A549 (cell line): ENCODE results near the gene MID2. TPM values are rescaled to one million over a fixed set of nuclear protein-coding genes. Genes with fewer than 3 reads are reported as not detected.

Experiments
- ATAC-seq, 2 experiments: fragments of 200-7000 bp in 1 of 2; fragments of >200 bp in 1 of 2; cut with Nextera tagmentation in 1 of 2; cut with Tn5 transposase in 1 of 2; 3 replicates each; pipeline versions ENCODE4 v1.8.0 to v1.9.1; 2018 to 2020; ENCODE audit warnings: mild to moderate bottlenecking in 1 of 2, moderate library complexity in 1 of 2
- CTCF ChIA-PET: fragments of 300-600 bp; sonication (Branson Sonifier 250); formaldehyde crosslinking; extraction: SDS; loops from one replicate; lab custom pipeline; 2021; ENCODE audit warnings: antibody characterized with exemption, inconsistent platforms; lab: Yijun Ruan, JAX
- POLR2A ChIA-PET: fragments of 350-600 bp; formaldehyde crosslinking; extraction: SDS; loops from one replicate; lab custom pipeline; 2021; ENCODE audit warnings: antibody characterized with exemption, inconsistent platforms; lab: Yijun Ruan, JAX
- DNase-seq, 2 experiments: peaks; one replicate each; pipeline versions ENCODE4 v3.0.0 to v3.0.0-alpha.2; 2011 to 2016; ENCODE audit warnings: low read depth in 1 of 2, low spot score in 1 of 2
- FAIRE-seq: peaks from 2 replicates; lab custom pipeline; 2011; peaks lifted over from hg19 to GRCh38; lab: Jason Lieb, UNC
- H3K27ac ChIP-seq, 2 experiments: fragments of >200 bp; sonication (Bioruptor Twin); formaldehyde crosslinking; 3 replicates each; pipeline ENCODE4 v1.5.1; 2016 to 2017
- H3K4me1 ChIP-seq: fragments of >200 bp; sonication (Bioruptor Twin); formaldehyde crosslinking; 3 replicates; pipeline ENCODE4 v1.6.1; 2016
- H3K4me2 ChIP-seq: fragments of >200 bp; sonication (Bioruptor Twin); formaldehyde crosslinking; 3 replicates; pipeline ENCODE4 v1.6.1; 2016
- H3K4me3 ChIP-seq: fragments of >200 bp; sonication (Bioruptor Twin); formaldehyde crosslinking; 3 replicates; pipeline ENCODE4 v1.5.1; 2016
- H3K9me3 ChIP-seq: fragments of >200 bp; sonication (Bioruptor Twin); formaldehyde crosslinking; 3 replicates; pipeline ENCODE4 v1.6.1; 2016
- BCL3 ChIP-seq: fragments of >200 bp; sonication (Bioruptor Twin); formaldehyde crosslinking; IDR thresholded peaks from 3 replicates; pipeline ENCODE4 v1.6.1; 2016
- CBX8 ChIP-seq: fragments of 200-600 bp; sonication (generic); IDR thresholded peaks from 2 replicates; pipeline ENCODE4 v1.6.1; 2016
- CEBPB ChIP-seq, 2 experiments: fragments of >200 bp in 1 of 2; sonication (Bioruptor Twin) in 1 of 2; formaldehyde crosslinking in 1 of 2; IDR thresholded peaks; 2 replicates each; pipeline ENCODE4 v1.6.1; 2012 to 2016
- CHD2 ChIP-seq: fragments of 150-350 bp; IDR thresholded peaks from 2 replicates; pipeline ENCODE4 v1.6.1; 2014; ENCODE audit warnings: low read length; ENCODE audit not compliant: partially characterized antibody
- CHD4 ChIP-seq: fragments of 200-600 bp; sonication (generic); IDR thresholded peaks from 2 replicates; pipeline ENCODE4 v1.6.1; 2016; ENCODE audit warnings: antibody characterized with exemption, mild to moderate bottlenecking, borderline replicate concordance
- CTCF ChIP-seq: fragments of >200 bp; sonication (Bioruptor Twin); formaldehyde crosslinking; IDR thresholded peaks from 3 replicates; pipeline ENCODE4 v1.5.1; 2016
- ESRRA ChIP-seq: fragments of 150-350 bp; IDR thresholded peaks from 2 replicates; pipeline ENCODE4 v1.6.1; 2014; ENCODE audit warnings: mild to moderate bottlenecking, low read length, borderline replicate concordance
- FOSB ChIP-seq: fragments of 250-450 bp; sonication (Bioruptor Pico); IDR thresholded peaks from 2 replicates; pipeline ENCODE4 v1.5.0; 2020; ENCODE audit warnings: mild to moderate bottlenecking, moderate library complexity
- GATA3 ChIP-seq: IDR thresholded peaks from 2 replicates; pipeline ENCODE4 v1.6.1; 2012; ENCODE audit warnings: borderline replicate concordance
- HEYL ChIP-seq: fragments of 250-450 bp; sonication (Bioruptor Pico); IDR thresholded peaks from 2 replicates; pipeline ENCODE4 v1.8.0; 2021; ENCODE audit warnings: mild to moderate bottlenecking, moderate library complexity
- HOXA7 ChIP-seq: fragments of 250-450 bp; sonication (Bioruptor Pico); IDR thresholded peaks from 2 replicates; pipeline ENCODE4 v1.5.0; 2020; ENCODE audit warnings: mild to moderate bottlenecking, moderate library complexity
- HOXB13 ChIP-seq: fragments of 250-450 bp; sonication (Bioruptor Pico); IDR thresholded peaks from 2 replicates; pipeline ENCODE4 v1.5.0; 2020; ENCODE audit warnings: low read depth, mild to moderate bottlenecking, moderate library complexity
- HOXB5 ChIP-seq: fragments of 250-450 bp; sonication (Bioruptor Pico); IDR thresholded peaks from 2 replicates; pipeline ENCODE4 v1.5.0; 2020; ENCODE audit warnings: mild to moderate bottlenecking, moderate library complexity
- MAX ChIP-seq: IDR thresholded peaks from 2 replicates; pipeline ENCODE4 v1.6.1; 2012
- MAZ ChIP-seq: fragments of 150-350 bp; IDR thresholded peaks from 2 replicates; pipeline ENCODE4 v1.6.1; 2014; ENCODE audit warnings: antibody characterized with exemption, low read depth, low read length, borderline replicate concordance
- NFE2L2 ChIP-seq: fragments of 150-350 bp; conservative IDR thresholded peaks from 2 replicates; pipeline ENCODE4 v1.6.1; 2014; ENCODE audit warnings: low read length
- NR3C1 ChIP-seq: fragments of >200 bp; sonication (Bioruptor Twin); formaldehyde crosslinking; IDR thresholded peaks from 3 replicates; pipeline ENCODE4 v1.6.1; 2017
- PHF8 ChIP-seq: fragments of 200-600 bp; sonication (generic); IDR thresholded peaks from 2 replicates; pipeline ENCODE4 v1.6.1; 2016; ENCODE audit warnings: low read depth, mild to moderate bottlenecking, antibody characterized with exemption, moderate library complexity, borderline replicate concordance
- POLR2AphosphoS2 ChIP-seq: conservative IDR thresholded peaks from 2 replicates; pipeline ENCODE4 v1.6.1; 2012; ENCODE audit warnings: low read length, improper control_type of control experiment, inconsistent platforms
- REST ChIP-seq: fragments of 200-600 bp; sonication (generic); IDR thresholded peaks from 2 replicates; pipeline ENCODE4 v1.6.1; 2016; ENCODE audit warnings: antibody characterized with exemption, mild to moderate bottlenecking, moderate library complexity
- RFX5 ChIP-seq: fragments of 450-650 bp; IDR thresholded peaks from 2 replicates; pipeline ENCODE4 v1.7.1; 2014; ENCODE audit warnings: antibody characterized with exemption, mild to moderate bottlenecking, moderate library complexity
- RNF2 ChIP-seq: fragments of 200-600 bp; sonication (generic); IDR thresholded peaks from 2 replicates; pipeline ENCODE4 v1.6.1; 2016; ENCODE audit warnings: low read depth, mild to moderate bottlenecking, antibody characterized with exemption, moderate library complexity, borderline replicate concordance
- USF2 ChIP-seq: fragments of 450-650 bp; IDR thresholded peaks from 2 replicates; pipeline ENCODE4 v1.6.1; 2014; ENCODE audit warnings: antibody characterized with exemption
- ZC3H11A ChIP-seq: fragments of 450-650 bp; IDR thresholded peaks from 2 replicates; pipeline ENCODE4 v1.6.1; 2014; ENCODE audit warnings: antibody characterized with exemption, mild to moderate bottlenecking
- WGBS: methylation state at CpG from one replicate; pipeline ENCODE4 v1.1.6; 2017; ENCODE audit errors: missing lambda C conversion rate; 5-methylcytosine and 5-hydroxymethylcytosine counted together
- polyA plus RNA-seq, 4 experiments: library from polyadenylated mRNA; depleted of rRNA in 3 of 4; stranded (reverse); fragments of >200 nt; fragmentation: RNase III in 1 of 4; extraction: RNeasy Plus Mini Kit Qiagen cat#74134 plus additional on column Dnase treatment in 1 of 4; gene quantifications; 2 replicates in 3 of 4; 3 replicates in 1 of 4; pipeline ENCODE4 v1.2.3, GENCODE V29; 2011 to 2017
- small RNA-seq, 6 experiments: library from RNA; depleted of rRNA; stranded (forward); fragments of <200 nt; gene quantifications; one replicate each; pipeline ENCODE3, GENCODE V24; 2012

Gene MID2
- polyA plus RNA-seq, 2 of the 4 experiments (the other 2 are of a cell fraction): 4.6 to 10.6 TPM

GRCh38 chrX:107970073-107970472 lies 144.4 kb downstream of the MID2 start (continued):
- TF ChIP-seq BCL3: no peak
- no peak for TF ChIP-seq POLR2AphosphoS2
- TF ChIP-seq CHD2: no peak
- TF ChIP-seq RFX5: no peak
- no peak for TF ChIP-seq USF2

- ATAC-seq: no peak
- TF ChIP-seq HOXA7 (CRISPR knock-in tag) (no peak), ZC3H11A (no peak), HEYL (CRISPR knock-in tag) (no peak), CEBPB (IDR thresholded peaks at IDR 0.05) (no peak), RNF2 (no peak), REST (no peak), CTCF (no peak), CBX8 (no peak), CHD4 (no peak), POLR2AphosphoS2 (no peak), PHF8 (no peak), HOXB5 (CRISPR knock-in tag) (no peak), NR3C1 (no peak), MAX (no peak), HOXB13 (CRISPR knock-in tag) (no peak), FOSB (no peak), MAZ (no peak), ESRRA (no peak), GATA3 (no peak), NFE2L2 (no peak)
- TF ChIP-seq, all 56 proteins: peak for 0
- H3K9me3 ChIP-seq: no peaks in the 10 kb centered on the region
- ChIA-PET POLR2A (no interaction called here), CTCF (no interaction called here)
- FAIRE-seq: peak; percentile 94
- H3K4me2 ChIP-seq: no peak overlapping the region
- 85% methylated on average over 3 of the region's 3 CpGs for WGBS
- H3K4me3 ChIP-seq: no peak overlapping the region
- no peaks in the 10 kb centered on the region for H3K4me1 ChIP-seq
- DNase-seq: no peak
- no peak overlapping the region for H3K27ac ChIP-seq
Observed at GRCh38 chrX:107971636-107972035, 146.0 kb downstream of the MID2 start.

Small RNA genes lying within 50 kb of the gene (small RNA-seq; reads per million reads assigned to genes)
- 0 reads per million in 6 experiments for gene RF00019

Other genes starting within 250 kb of the MID2 start
- gene PRPS1, start 197.4 kb upstream of the MID2 start, polyA plus RNA-seq (2011; rRNA removed): 125 and 140 TPM in 2 replicates
- gene PRPS1, start 197.4 kb upstream of the MID2 start, polyA plus RNA-seq (2017; fragmentation: RNase III; extraction: RNeasy Plus Mini Kit Qiagen cat#74134 plus additional on column Dnase treatment): 113 to 121 TPM (median 121 TPM) in 3 replicates
- gene TSC22D3, start 50.1 kb upstream of the MID2 start, polyA plus RNA-seq (2011; rRNA removed): 51.8 and 65.4 TPM in 2 replicates
- gene TSC22D3, start 50.1 kb upstream of the MID2 start, polyA plus RNA-seq (2017; fragmentation: RNase III; extraction: RNeasy Plus Mini Kit Qiagen cat#74134 plus additional on column Dnase treatment): 10.8 to 13.3 TPM (median 12.2 TPM) in 3 replicates
- not detected in 2 replicates for gene NCBP2L, start 48.1 kb upstream of the MID2 start, polyA plus RNA-seq (2011; rRNA removed)
- gene NCBP2L, start 48.1 kb upstream of the MID2 start, polyA plus RNA-seq (2017; fragmentation: RNase III; extraction: RNeasy Plus Mini Kit Qiagen cat#74134 plus additional on column Dnase treatment): not detected in 3 replicates
- not detected in 2 replicates for gene TEX13B, start 156.5 kb downstream of the MID2 start, polyA plus RNA-seq (2011; rRNA removed)
- gene TEX13B, start 156.5 kb downstream of the MID2 start, polyA plus RNA-seq (2017; fragmentation: RNase III; extraction: RNeasy Plus Mini Kit Qiagen cat#74134 plus additional on column Dnase treatment): not detected in 3 replicates
- gene VSIG1, start 219.2 kb downstream of the MID2 start, polyA plus RNA-seq (2011; rRNA removed): 1.2 and 1.3 TPM in 2 replicates
- 0.09 to 0.17 TPM (median 0.11 TPM) in 3 replicates for gene VSIG1, start 219.2 kb downstream of the MID2 start, polyA plus RNA-seq (2017; fragmentation: RNase III; extraction: RNeasy Plus Mini Kit Qiagen cat#74134 plus additional on column Dnase treatment)